Suppressor macrophage treated with lipopolysaccharide for 1 hour (primary cell): ENCODE data around the gene GDNF.
"Not testable (repeated sequence)": the region's sequence is repeated elsewhere in the genome, so short reads cannot be mapped to it uniquely, and the experiment has no call there.

Experiments
- DNase-seq, 3 donors: peaks; one replicate each; pipeline ENCODE4 v3.0.0-alpha.2; 2020 to 2022

GDNF gene

DNA sequence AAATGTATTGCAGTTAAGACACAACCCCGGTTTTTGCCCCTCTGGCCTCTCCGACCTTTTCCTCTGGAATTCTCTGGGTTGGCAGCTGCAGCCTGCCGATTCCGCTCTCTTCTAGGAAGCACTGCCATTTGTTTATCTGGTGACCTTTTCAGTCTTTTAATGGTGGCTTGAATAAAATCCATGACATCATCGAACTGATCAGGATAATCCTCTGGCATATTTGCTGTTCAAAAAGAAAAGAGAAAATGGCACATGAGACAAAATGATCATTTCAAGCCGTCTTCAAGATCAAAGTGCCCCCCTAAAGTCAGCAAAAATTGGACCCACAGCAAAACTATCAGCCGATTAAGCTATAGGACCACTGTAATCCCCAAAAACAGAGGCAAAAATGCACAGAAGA, 23.9 kb downstream of the GDNF start:
- DNase-seq, result no peak

DNA sequence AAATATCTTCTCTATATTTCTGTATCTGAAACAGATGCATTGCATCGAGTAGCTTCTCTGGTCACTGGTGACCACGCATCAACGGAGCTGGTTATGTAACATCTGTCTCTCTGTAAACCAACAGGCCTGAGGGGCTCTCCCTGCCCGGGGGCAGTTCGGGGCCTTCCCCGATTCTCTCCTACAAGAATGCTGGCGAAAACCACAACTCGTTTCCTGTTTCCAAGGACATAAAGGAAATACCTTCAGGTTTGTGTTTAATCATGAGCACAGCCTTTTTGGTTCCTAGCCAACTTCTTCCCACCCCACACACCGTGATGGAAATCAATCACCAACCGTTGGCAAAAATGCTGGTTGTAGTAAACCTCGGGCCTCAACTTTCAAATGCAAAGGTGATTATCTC, 25.1 kb downstream of the GDNF start:
- DNase-seq, result peak in 1 of 3 donors; percentile 20

DNA sequence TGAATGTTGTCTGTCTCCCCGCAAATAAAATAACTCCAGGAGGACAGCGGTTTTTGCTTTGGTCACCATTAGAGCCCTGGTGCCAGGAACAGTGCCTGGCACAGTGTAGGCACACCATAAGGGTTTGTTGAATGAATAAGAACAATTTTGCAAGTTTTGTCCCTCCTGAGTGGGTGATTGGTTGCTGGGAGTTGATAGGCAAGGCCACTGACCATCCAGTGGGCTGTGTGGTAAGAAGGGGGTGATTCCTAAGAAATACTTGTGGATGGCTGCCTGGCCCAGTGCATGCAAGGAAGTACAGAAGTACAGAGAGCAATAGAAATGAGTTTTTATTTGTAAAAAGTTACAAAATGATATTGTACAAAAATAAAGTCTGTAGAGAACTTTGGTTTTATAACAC, 27.5 kb downstream of the GDNF start:
- no peak for DNase-seq

DNA sequence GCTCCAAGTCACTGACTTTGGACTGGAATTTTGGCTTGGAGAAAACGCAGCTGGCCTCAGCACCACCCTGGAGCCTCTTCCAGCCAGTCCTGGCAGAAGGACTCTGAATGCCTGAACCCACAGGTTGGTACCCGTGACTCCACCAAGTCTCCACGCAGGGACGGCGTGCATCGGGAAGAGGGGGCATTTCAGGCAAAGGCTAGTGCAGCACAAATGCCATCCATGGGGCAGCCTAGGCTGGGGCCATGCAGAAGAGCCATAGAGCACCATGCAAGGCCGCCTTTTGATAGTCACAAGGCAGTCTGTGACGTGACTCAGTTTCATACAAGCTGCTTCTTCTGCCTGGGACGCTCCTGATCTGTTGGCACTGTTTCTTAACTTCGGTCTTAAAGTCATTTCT, 28.0 kb downstream of the GDNF start:
- DNase-seq, result no peak

DNA sequence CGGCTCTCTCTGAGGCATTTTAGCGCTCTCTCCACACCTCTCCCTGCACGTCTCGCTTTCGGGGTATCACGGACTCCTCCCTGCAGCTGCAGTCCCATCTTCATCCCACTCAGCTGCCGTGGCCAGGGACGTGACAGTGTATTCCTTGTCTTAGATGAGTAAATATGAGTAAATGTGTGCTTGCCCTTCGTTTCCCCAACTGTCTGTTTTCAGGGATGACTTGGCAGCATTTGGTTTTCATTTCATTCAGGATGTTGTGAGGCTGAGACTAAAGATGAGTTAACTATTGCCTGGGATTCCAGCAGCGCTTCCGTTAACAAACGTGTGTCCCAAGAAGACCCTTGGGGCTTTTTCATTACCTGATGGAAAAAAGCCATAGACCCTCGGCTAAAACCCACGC, 29.5 kb downstream of the GDNF start:
- no peak for DNase-seq

DNA sequence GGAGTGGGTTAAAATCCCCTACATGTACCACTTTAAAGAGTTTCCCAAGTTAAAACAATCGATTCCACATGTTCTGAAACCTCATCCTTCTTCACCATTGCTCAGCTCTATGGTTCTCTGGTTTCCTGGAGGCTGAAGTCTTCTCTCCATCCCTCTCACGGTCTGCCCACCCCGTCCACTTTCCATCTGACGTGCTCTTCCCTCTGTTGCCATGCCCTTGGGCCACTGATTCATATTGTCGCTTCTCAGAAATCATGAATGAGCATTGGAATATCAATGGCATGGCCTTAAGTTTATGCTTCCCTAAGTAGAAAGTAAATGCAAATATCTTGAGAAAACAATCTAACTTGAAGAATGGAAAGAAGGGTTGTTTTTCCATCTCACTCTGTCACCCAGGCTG, 30.9 kb downstream of the GDNF start:
- DNase-seq, result no peak

DNA sequence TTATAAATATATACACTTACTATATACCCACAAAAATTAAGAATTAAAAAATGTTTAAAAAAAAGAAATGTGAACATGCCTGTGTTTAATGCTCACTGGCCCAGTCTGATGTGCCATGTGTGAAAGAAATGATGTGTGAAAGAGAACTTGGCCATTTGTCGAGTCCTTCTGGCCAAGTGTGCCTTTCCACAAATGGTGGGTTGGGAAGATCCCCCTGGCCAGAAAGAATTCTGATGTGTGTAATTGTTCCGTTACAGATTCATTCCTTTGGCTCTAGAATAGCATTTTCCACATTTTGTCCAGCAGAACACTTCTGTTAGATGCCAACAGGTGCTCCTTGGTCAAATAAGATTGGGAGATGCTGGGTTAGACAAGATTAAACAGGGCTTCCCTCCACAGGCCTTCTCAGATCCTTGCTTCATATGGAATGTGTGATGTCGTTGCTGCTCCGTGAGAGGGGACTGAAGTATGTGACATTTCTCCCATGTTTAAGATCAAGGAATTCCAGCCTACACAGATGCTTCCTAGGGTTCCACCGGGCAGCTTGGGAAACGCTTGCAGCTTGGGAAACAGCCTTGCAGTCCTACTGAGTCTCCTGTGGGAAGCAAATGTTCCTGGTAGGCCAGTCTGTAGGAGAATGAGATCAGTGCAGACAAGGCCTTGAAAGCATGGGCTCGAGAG, 32.1 kb downstream of the GDNF start:
- DNase-seq, result no peak

DNA sequence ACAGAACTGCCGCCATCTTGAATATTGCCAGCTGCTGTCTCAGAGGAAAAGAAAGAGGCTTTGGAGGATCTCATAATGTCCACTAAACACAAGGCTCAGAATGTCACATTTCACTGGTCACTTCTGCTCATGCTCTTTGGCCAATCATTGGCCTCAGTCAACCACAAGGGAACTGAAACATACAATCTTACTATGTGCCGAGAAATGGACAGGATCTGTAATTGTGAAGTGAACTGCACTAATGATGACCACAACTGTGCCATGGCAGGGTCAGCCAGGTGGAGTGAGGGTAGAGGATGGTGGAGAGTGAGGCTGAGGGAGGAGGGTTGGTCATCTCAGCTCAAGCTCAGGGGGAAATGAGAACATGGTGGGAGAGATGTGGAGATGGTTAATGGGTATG, 32.8 kb downstream of the GDNF start:
- DNase-seq, result no peak

DNA sequence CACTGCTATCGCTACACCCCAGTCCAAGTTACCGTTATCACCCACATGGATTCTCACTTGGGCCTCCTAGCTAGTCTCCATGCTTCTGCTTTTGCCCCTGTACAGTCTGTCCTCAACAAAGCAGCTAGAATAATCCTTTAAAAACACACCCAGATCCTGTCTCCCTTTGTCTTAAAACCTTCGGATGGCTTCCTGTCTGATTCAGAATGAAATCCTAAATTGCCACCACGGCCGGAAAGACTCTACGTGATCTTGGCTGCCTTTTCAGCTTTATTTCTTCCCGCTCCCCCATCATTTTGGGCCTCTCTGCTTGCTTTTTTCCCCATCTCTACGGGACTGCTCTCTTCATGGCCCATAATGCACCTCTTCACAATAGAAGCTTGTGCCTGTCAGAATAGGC, 33.4 kb downstream of the GDNF start:
- no peak for DNase-seq

DNA sequence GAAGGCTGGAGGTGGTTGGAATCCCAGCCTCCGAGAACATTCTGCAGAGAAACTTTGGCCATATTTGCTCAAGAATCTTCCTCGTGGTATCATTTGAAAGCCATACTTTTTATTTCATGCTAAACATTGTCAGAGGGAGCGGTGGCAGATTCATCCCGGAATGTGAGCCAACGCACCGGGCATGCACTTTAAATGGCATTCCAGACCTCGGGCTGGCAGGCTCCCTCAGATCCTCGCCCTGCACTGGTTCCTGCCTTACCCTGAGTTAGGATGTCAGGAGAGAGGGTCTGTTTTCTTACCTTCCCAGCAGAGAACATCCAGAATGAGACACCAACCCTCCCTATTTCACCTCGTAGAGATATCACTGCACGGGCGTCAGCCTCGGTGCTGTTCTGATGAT, 33.8 kb downstream of the GDNF start:
- no peak for DNase-seq

DNA sequence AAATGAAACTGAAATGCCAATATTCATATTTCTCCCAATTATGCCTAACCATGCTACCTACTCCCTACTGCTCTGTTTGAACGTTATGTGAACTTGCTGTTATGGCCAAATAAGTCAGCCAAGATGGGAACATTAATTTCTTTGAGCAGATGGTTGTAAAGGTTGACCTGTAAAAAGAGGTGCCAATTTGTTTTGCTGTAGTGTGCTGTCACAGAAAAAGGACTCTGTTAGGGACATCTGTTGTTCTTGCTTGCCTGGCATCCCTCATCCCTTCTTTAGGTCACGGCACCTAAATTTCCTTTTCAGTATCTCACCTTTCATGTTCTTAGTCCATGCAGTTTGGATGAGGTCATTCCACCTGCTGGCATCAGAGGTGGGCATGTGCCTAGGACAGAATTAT, 35.4 kb downstream of the GDNF start:
- DNase-seq, result no peak

DNA sequence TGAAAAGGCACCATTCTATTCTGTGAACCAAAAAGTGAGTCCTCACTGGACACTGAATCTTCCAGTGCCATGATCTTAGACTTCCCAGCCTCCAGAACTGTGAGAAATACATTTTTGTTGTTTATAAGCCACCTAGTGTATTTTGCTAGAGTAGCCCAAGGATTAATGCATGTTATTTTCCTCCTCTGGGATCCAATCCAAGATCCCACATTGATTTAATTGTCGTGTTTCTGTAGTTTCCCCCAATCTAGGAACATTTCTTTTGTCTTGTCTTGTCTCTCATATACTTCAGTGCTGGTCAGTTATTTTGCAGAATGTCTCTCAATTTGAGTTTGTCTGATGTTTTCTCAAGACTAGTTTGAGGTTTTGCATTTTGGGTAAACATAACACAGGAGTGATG, 36.4 kb downstream of the GDNF start:
- DNase-seq, result no peak

DNA sequence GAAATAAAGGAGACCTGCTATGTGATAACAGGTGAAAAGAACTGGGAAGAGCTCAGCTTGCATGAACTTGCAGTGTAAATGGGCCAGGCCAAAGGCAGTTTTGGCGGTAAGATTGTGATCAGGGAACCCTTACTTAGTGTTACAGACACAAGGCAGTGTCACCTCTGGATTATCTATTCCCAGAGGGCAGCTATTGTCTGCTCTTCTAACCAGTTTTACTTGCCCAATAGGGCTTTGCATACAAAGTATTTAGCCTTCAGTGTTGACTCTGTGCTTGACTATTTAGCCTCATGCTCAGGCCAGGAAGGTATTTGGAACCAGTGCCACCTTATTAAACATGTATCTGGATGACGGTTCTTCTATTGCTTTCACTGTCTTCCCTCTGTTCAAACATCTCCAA, 38.3 kb downstream of the GDNF start:
- DNase-seq, result no peak

DNA sequence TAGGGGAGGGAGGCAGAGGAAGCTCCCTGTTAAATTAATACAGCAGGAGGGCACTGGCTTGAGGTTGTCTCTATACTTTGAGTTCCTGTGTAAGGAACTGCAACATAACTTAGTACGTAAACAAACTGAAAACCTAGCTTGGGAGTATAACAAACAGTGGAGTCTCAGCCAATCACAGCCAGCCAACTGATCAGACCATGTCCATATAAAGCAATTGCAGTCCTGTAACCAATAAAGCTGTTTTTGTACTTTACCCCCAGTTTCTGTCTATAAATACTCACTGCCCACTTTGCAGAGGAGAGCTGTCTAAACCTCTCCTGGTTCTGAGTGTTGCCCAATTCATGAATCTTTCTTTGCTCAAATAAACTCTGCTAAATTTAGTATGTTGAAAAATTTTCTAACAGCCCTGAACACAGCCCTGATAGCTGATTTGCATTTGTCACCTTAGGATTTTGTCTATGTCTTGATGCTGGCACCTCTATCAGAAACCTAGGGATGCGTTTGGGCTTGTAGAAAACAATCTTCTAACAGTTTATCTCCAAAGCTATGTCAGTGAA, 39.9 kb downstream of the GDNF start:
- DNase-seq, result no peak

DNA sequence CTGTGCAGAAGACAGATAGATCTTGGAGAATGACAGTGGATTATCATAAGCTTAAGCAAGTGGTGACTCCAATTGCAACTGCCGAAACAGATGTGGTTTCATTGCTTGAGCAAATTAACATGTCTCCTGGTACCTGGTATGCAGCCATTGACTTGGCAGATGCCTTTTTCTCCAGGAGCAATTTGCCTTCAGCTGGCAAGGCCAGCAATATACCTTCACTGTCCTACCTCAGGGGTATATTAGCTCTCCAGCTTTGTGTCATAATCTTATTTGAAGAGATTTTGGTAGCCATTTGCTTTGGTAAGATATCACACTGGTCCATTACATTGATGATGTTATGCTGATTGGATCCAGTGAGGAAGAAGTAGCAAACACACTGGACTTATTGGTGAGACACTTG, 43.4 kb downstream of the GDNF start:
- not testable (repeated sequence) for DNase-seq

DNA sequence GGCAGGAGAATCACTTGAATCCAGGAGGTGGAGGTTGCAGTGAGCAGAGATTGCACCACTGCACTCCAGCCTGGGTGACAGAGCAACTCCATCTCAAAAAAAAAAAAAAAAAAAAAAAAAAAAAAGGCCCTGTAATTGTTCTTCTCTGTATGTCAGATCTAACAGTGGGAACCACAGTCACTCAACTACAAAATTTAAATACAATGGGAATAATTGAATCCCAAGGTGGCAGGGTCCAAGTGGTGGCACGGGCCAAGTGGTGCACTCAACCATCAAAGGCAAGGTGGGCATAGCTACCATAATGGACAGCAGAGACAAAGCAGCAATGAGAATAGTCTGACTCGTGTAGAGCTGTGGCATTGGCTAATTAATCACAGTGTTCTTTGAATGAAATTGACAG, 44.5 kb downstream of the GDNF start:
- DNase-seq, result not testable (repeated sequence)

DNA sequence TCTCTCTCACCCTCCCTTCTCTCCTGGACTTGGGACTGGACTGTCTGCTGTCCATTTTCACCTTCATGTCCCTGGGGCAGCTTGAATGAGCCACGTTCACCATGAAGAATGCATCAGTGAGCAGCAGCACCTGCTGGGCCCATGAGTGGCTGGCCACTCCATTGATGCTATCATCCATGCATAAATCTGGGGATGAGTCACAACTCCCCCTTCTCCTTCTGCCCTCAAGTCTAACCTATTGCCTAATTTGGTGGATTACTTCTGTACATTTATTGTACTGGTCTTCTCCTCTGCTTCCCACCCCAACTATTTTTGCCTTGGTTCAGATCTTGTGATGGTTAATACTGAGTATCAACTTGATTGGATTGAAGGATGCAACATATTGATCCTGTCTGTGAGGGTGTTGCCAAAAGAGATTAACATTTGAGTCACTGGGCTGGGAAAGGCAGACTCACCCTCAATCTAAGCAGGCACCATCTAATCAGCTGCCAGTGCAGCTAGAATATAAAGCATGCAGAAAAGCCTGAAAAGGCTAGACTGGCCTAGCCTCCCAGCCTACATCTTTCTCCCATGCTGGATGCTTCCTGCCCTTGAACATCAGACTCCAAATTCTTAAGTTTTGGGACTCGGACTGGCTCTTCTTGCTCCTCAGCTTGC, 46.7 kb downstream of the GDNF start:
- peak; percentile 34 to 60 (median 35) for DNase-seq

DNA sequence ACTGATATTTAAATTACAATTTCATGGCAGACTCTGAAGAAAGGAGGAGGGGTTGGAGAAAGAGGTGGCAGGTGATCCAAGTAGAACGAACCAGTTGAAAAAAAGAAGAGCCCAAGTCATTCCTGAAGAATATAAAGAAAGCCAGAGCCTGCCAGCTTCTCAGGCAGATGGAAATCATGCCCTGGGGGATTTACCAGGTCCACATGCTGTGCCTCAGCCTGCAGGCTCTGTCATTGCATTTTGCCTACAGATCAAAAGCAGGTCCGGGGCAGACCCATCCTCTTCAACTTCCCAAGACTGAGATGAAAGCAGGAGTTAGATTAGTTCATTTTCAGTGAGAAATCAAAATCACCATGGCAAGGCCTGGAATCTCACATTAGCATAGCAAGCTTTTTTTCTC, 48.5 kb downstream of the GDNF start:
- DNase-seq, result no peak

DNA sequence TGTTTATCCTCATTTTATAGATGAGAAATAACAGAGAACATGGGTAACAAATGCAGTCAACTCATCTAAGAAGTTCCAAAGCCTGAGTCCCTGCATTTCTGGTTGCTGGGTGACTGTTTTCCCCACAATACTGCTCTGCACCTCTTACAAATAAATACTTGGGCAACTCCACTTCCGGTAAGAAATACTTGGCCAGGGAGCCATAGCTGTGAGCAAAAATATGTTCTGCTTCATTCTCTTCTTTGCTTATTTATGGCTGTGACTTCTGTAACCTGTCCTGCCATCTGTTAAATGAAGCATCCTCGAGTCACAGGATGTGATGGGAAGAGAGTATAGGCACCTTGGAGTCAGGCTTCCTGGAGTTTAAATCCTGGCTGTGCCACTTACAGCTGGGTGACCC, 49.9 kb downstream of the GDNF start:
- no peak for DNase-seq

DNA sequence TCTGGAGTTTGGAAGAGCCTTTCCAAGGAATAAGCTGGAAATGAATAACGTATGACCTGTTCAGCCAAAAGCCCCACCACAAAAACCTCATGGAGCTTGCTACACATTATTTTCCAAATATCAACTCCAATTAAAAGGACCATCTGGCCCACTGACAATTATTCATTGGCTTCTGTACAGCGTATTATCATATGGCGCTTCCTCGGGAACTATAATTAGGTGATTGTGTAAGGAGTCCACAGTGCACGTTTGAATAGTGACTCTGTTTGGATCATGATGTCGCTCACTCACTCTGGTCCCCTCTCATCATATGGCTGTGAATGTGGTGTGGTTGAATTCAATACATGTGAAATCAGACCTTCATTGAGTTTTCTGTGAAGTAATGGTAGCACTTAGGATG, 52.1 kb downstream of the GDNF start:
- DNase-seq, result no peak

DNA sequence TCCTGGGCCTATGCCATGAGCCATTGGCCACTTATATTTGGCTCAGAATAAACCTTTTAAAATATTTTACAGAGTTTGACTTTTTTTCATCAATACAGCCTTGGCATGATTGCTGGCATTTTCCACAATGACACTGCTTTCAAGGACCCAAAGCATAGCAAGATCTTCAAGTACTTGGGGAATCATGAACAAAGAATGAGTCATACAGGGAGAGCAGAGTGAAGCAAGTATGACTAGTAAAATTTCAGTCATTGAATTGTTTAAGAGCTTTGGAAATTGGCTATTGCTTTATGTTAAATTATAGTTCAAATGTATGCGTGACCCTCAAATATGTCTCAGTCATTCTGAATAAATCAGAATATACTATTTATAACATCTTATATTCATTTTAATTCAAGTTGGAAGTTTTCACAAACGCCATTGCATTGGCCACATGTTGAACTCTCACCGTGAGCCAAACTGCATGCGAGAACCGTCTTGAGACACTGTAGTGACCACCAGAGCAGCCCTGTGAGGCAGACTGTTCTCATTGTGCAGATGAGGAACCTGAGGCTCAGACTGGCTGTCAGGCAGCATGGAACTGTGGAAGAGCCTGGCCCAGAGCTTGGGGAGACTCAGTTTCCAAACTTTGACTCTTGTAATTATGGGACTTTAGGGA, 52.9 kb downstream of the GDNF start:
- DNase-seq, result peak in 2 of 3 donors; percentile 7 to 36

DNA sequence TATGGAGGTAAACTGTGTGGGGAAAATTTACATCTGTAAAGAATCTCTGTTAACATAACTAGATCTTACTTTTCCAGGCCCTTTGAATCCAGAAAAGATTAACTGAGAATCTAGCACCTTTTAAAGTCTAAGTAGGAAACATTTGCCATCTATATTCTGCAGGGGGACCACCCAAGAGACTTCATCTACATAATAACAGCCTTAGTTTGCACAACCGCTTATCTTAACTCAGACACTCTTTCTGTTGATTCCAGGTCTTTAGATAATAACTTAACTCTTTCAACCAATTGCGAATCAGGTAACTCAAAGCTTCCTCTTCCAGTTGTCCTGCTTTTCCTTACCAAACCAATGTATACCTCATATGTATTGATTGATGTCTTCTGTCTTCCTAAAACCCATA, 53.4 kb downstream of the GDNF start:
- no peak for DNase-seq

DNA sequence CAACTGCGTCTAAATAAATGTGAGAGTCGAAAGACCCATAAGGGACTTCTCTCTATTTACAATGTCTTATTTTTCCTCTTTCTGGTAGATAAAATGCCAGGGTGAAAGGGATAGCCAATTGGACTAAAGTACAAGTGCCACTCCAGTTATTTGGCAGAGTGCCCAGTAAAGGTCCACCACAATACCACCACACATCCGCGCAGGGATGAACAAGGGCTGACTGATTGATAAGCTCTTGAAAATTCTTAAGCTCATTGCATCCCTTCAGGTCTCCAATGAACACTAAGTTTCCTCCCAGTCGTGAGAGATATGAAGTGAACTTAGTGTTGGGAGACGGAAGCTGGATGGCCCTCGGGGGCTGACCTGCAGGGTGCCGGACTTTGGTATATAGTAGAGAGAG, 58.4 kb downstream of the GDNF start:
- DNase-seq, result not testable (repeated sequence)

DNA sequence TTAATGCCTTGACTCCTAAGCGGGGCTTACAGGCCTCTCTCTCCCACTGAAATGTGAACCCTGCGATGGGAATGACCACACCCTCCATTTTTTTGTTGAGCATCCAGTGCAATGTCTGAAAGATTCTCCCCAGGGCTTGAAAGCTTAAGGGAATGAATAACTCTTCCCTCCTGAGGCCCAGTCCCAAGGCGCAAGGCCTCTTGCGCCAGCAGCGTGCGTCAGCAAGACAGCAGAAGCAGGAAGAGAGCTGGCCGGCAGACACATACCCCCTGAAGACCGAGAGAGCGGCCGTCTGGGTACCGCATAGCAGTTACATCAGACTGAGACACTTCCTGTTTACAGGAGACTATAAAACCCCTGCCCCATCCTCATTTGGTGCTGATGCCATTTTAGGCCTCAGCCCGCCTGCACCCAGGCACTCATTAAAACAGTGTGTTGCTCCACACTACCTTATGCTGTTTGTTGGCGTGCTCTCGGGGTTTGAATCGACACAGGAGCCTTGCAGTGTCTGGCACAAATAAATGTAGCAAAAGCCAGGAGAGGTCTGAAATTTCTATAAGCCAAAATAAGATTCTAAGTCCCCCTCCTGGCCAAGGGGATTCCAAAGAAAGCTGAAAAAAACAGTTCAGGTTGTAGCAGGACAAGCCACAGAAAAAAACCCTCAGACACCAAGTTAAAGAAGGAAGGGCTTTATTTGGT, 62.3 kb downstream of the GDNF start:
- no peak for DNase-seq
